Measurements from ENCODE around the gene TMA7.

DNA sequence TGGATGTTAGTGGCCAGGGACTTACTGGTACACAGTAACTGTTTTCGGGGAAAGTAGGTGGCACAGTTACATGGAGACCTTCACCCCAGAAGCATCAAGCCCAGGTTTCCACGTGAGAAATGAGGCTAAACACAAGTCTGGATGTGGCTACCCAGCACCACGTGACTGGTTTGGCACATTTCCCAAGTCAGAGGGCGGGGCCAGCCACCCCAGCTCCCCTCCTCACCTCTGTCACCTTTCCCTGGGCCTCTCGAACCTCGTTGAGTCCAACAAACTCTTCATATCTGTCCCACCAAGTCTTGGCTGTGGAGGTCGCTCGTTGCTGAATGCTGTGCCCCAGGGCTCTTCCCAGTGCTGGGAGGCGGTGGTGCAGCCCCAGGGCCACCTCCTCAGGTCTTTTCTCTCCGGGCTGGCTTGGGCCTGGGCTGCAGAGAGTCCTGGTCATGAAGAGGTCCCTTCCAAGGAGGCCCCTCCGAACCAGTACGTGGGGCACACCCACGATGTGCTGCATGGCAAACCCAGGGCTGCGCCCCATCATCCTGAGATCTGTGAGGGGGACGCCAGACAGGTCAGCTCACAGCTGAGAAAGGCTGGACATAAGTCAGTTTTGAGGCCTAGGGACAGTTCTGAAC, 5.3 kb upstream of the TMA7 start:
- TF ChIP-seq POLR2A (IDR thresholded peaks at IDR 0.05) (no peak), POLR2AphosphoS5 (IDR thresholded peaks at IDR 0.05) (no peak), EP300 (IDR thresholded peaks at IDR 0.05) (no peak)
- TF ChIP-seq, protein P1, sequence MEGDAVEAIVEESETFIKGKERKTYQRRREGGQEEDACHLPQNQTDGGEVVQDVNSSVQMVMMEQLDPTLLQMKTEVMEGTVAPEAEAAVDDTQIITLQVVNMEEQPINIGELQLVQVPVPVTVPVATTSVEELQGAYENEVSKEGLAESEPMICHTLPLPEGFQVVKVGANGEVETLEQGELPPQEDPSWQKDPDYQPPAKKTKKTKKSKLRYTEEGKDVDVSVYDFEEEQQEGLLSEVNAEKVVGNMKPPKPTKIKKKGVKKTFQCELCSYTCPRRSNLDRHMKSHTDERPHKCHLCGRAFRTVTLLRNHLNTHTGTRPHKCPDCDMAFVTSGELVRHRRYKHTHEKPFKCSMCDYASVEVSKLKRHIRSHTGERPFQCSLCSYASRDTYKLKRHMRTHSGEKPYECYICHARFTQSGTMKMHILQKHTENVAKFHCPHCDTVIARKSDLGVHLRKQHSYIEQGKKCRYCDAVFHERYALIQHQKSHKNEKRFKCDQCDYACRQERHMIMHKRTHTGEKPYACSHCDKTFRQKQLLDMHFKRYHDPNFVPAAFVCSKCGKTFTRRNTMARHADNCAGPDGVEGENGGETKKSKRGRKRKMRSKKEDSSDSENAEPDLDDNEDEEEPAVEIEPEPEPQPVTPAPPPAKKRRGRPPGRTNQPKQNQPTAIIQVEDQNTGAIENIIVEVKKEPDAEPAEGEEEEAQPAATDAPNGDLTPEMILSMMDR (IDR thresholded peaks at IDR 0.05), result no peak
